Trophoblast cell (in vitro differentiated cells and primary cell): ENCODE data around the gene HPSE2.

Experiments used
- DNase-seq, 2 donors: peaks; one replicate each; pipeline ENCODE4 v3.0.0-alpha.2; 2016
- H2AFZ ChIP-seq: 2 replicates; pipeline ENCODE4 v1.6.1; 2013; ENCODE audit warnings: low read length, moderate library complexity, mild to moderate bottlenecking; ENCODE audit not compliant: insufficient read depth, poor library complexity
- H2AK5ac ChIP-seq: 2 replicates; pipeline ENCODE4 v1.6.1; 2013; ENCODE audit warnings: mild to moderate bottlenecking, low read length
- H2BK120ac ChIP-seq: 2 replicates; pipeline ENCODE4 v1.6.1; 2013; ENCODE audit warnings: low read length, mild to moderate bottlenecking, moderate library complexity; ENCODE audit not compliant: insufficient read depth, poor library complexity
- H2BK12ac ChIP-seq: 2 replicates; pipeline ENCODE4 v1.6.1; 2013; ENCODE audit warnings: mild to moderate bottlenecking, low read length, moderate library complexity
- H2BK5ac ChIP-seq: 2 replicates; pipeline ENCODE4 v1.6.1; 2013; ENCODE audit warnings: low read length, low read depth, moderate library complexity, mild to moderate bottlenecking; ENCODE audit not compliant: poor library complexity
- H3K14ac ChIP-seq: 2 replicates; pipeline ENCODE4 v1.6.1; 2013; ENCODE audit warnings: mild to moderate bottlenecking, low read length
- H3K18ac ChIP-seq: 2 replicates; pipeline ENCODE4 v1.6.1; 2013; ENCODE audit warnings: mild to moderate bottlenecking, low read length
- H3K23ac ChIP-seq: 2 replicates; pipeline ENCODE4 v1.6.1; 2013; ENCODE audit warnings: low read length
- H3K27ac ChIP-seq: 2 replicates; pipeline ENCODE4 v1.5.1; 2013; ENCODE audit warnings: low read depth, mild to moderate bottlenecking, inconsistent platforms, low read length, moderate library complexity
- H3K27me3 ChIP-seq: 2 replicates; pipeline ENCODE4 v1.6.1; 2013; ENCODE audit warnings: inconsistent platforms, mild to moderate bottlenecking, low read length, moderate library complexity; ENCODE audit not compliant: insufficient read depth
- H3K36me3 ChIP-seq, 2 experiments: 1 replicate in 1 of 2; 2 replicates in 1 of 2; pipeline ENCODE4 v1.6.1; 2013; ENCODE audit warnings: low read length in 2 of 2, mild to moderate bottlenecking in 2 of 2, moderate library complexity in 1 of 2; ENCODE audit not compliant: insufficient read depth in 2 of 2, control insufficient read depth in 1 of 2
- H3K4ac ChIP-seq: 2 replicates; pipeline ENCODE4 v1.6.1; 2013; ENCODE audit warnings: low read depth, mild to moderate bottlenecking, low read length, moderate library complexity
- H3K4me1 ChIP-seq, 2 experiments: 1 replicate in 1 of 2; 2 replicates in 1 of 2; pipeline ENCODE4 v1.6.1; 2013; ENCODE audit warnings: low read length in 2 of 2, mild to moderate bottlenecking in 2 of 2, moderate library complexity in 1 of 2; ENCODE audit not compliant: insufficient read depth in 2 of 2, control insufficient read depth in 1 of 2
- H3K4me2 ChIP-seq: 2 replicates; pipeline ENCODE4 v1.6.1; 2013; ENCODE audit warnings: inconsistent platforms, mild to moderate bottlenecking, low read length, moderate library complexity
- H3K4me3 ChIP-seq: 2 replicates; pipeline ENCODE4 v1.5.1; 2013; ENCODE audit warnings: mild to moderate bottlenecking, low read depth, low read length, inconsistent platforms
- H3K79me1 ChIP-seq: one replicate; pipeline ENCODE4 v1.6.1; 2013; ENCODE audit warnings: low read length
- H3K79me2 ChIP-seq: 2 replicates; pipeline ENCODE4 v1.6.1; 2013; ENCODE audit warnings: low read length, mild to moderate bottlenecking; ENCODE audit not compliant: control insufficient read depth, insufficient read depth, poor library complexity
- H3K9ac ChIP-seq: 2 replicates; pipeline ENCODE4 v1.6.1; 2013; ENCODE audit warnings: mild to moderate bottlenecking, low read length
- H3K9me3 ChIP-seq: 2 replicates; pipeline ENCODE4 v1.6.1; 2013; ENCODE audit warnings: low read depth, mild to moderate bottlenecking, control low read depth, inconsistent platforms, low read length; ENCODE audit not compliant: insufficient read depth
- H4K12ac ChIP-seq: 2 replicates; pipeline ENCODE4 v1.6.1; 2013; ENCODE audit warnings: low read depth, mild to moderate bottlenecking, low read length, moderate library complexity
- H4K8ac ChIP-seq: 2 replicates; pipeline ENCODE4 v1.6.1; 2013; ENCODE audit warnings: low read depth, mild to moderate bottlenecking, low read length, moderate library complexity
- H4K91ac ChIP-seq: one replicate; pipeline ENCODE4 v1.6.1; 2013; ENCODE audit warnings: low read depth, mild to moderate bottlenecking, low read length, moderate library complexity
- WGBS: extraction: QIAGEN DNeasy Blood & Tissue Kit; methylation state at CpG from one replicate; pipeline ENCODE4 v1.1.7; 2013; ENCODE audit warnings: missing lambda C conversion rate; ENCODE audit not compliant: insufficient read length, insufficient coverage; ENCODE audit errors: extremely low coverage; 5-methylcytosine and 5-hydroxymethylcytosine counted together

HPSE2 gene

GRCh38 chr10:98536551-98536950 lies 699.1 kb downstream of the HPSE2 start:
- no peaks in the 10 kb centered on the region for H3K27me3 ChIP-seq

GRCh38 chr10:98533746-98534445 lies 701.8 kb downstream of the HPSE2 start:
- H3K27me3 ChIP-seq = no peaks in the 10 kb centered on the region
- no peak overlapping the region for H2BK5ac ChIP-seq
- no peaks in the 10 kb centered on the region for H3K79me1 ChIP-seq
- H3K9me3 ChIP-seq = no peaks in the 10 kb centered on the region
- no peak overlapping the region for H3K23ac ChIP-seq
- WGBS = no CpG with 5 or more reads among the region's 3 CpGs
- H2BK120ac ChIP-seq = no peak overlapping the region
- H2AFZ ChIP-seq = no peak overlapping the region
- H3K4me2 ChIP-seq = no peak overlapping the region
- H3K4me1 ChIP-seq = no peaks in the 10 kb centered on the region
- H2AK5ac ChIP-seq = no peak overlapping the region
- no peak overlapping the region for H4K12ac ChIP-seq
- no peak overlapping the region for H3K9ac ChIP-seq
- no peaks in the 10 kb centered on the region for H3K36me3 ChIP-seq
- no peak for DNase-seq
- H3K18ac ChIP-seq = no peak overlapping the region
- H3K79me2 ChIP-seq = no peaks in the 10 kb centered on the region
- no peak overlapping the region for H4K91ac ChIP-seq
- no peak overlapping the region for H4K8ac ChIP-seq
- no peak overlapping the region for H3K27ac ChIP-seq
- H3K4me3 ChIP-seq = no peak overlapping the region
- no peak overlapping the region for H3K14ac ChIP-seq
- H3K4ac ChIP-seq = no peak overlapping the region
- H2BK12ac ChIP-seq = no peak overlapping the region

More at GRCh38 chr10:98536551-98536950, 699.1 kb downstream of the HPSE2 start:
- Histone ChIP-seq H4K91ac (no peak overlapping the region), H3K27ac (no peak overlapping the region), H3K36me3 (no peaks in the 10 kb centered on the region), H3K9me3 (no peaks in the 10 kb centered on the region), H3K18ac (no peak overlapping the region), H2AFZ (no peak overlapping the region), H2AK5ac (no peak overlapping the region), H3K23ac (no peak overlapping the region), H4K12ac (no peak overlapping the region), H3K4ac (no peak overlapping the region), H3K79me2 (no peaks in the 10 kb centered on the region), H3K14ac (no peak overlapping the region), H3K4me2 (no peak overlapping the region), H4K8ac (no peak overlapping the region), H2BK120ac (no peak overlapping the region), H3K79me1 (no peaks in the 10 kb centered on the region), H3K4me3 (no peak overlapping the region), H2BK12ac (no peak overlapping the region), H3K4me1 (no peaks in the 10 kb centered on the region), H3K9ac (no peak overlapping the region), H2BK5ac (no peak overlapping the region)
- no CpG with 5 or more reads among the region's 3 CpGs for WGBS
- DNase-seq = peak in 1 of 2 donors; percentile 8

GRCh38 chr10:98533241-98533640 lies 702.4 kb downstream of the HPSE2 start:
- Histone ChIP-seq H3K27ac (no peak overlapping the region), H2AFZ (no peak overlapping the region), H3K9ac (no peak overlapping the region), H3K23ac (peak overlapping the region; percentile 42), H2BK5ac (no peak overlapping the region), H4K8ac (no peak overlapping the region), H3K14ac (no peak overlapping the region), H3K4ac (no peak overlapping the region), H3K9me3 (no peaks in the 10 kb centered on the region), H3K79me1 (no peaks in the 10 kb centered on the region), H3K18ac (no peak overlapping the region), H3K4me2 (no peak overlapping the region), H3K4me3 (no peak overlapping the region), H2BK12ac (no peak overlapping the region), H4K12ac (no peak overlapping the region), H2AK5ac (no peak overlapping the region), H3K36me3 (no peaks in the 10 kb centered on the region), H3K27me3 (no peaks in the 10 kb centered on the region), H2BK120ac (no peak overlapping the region), H3K4me1 (no peaks in the 10 kb centered on the region), H3K79me2 (no peaks in the 10 kb centered on the region), H4K91ac (no peak overlapping the region)
- no peak for DNase-seq
- no CpG with 5 or more reads among the region's 3 CpGs for WGBS

GRCh38 chr10:98528805-98529183 lies 706.9 kb downstream of the HPSE2 start:
- no peak overlapping the region for H2BK12ac ChIP-seq
- no peaks in the 10 kb centered on the region for H3K79me2 ChIP-seq
- H2AFZ ChIP-seq = no peak overlapping the region
- H3K36me3 ChIP-seq = no peaks in the 10 kb centered on the region
- no CpG with 5 or more reads among the region's 9 CpGs for WGBS
- H3K18ac ChIP-seq = no peak overlapping the region
- no peak overlapping the region for H3K4me2 ChIP-seq
- no peak for DNase-seq
- no peak overlapping the region for H3K23ac ChIP-seq
- no peaks in the 10 kb centered on the region for H3K9me3 ChIP-seq
- no peak overlapping the region for H2BK5ac ChIP-seq
- H4K91ac ChIP-seq = no peak overlapping the region
- no peak overlapping the region for H3K27ac ChIP-seq
- H4K12ac ChIP-seq = no peak overlapping the region
- no peak overlapping the region for H3K9ac ChIP-seq
- no peak overlapping the region for H3K4me3 ChIP-seq
- no peak overlapping the region for H3K14ac ChIP-seq
- H2BK120ac ChIP-seq = no peak overlapping the region
- no peak overlapping the region for H2AK5ac ChIP-seq
- H3K4ac ChIP-seq = no peak overlapping the region
- H3K4me1 ChIP-seq = no peaks in the 10 kb centered on the region
- no peak overlapping the region for H4K8ac ChIP-seq
- no peaks in the 10 kb centered on the region for H3K79me1 ChIP-seq
- no peaks in the 10 kb centered on the region for H3K27me3 ChIP-seq
